Osteoblast (primary cell): ENCODE measurements around the gene OGDH. TPM values are rescaled to one million over a fixed set of nuclear protein-coding genes. Genes with fewer than 3 reads are reported as not detected.
A peak's percentile ranks its signal among the peaks of the same experiment; 100 is the strongest.

Source experiments
- DNase-seq: peaks from one replicate; pipeline ENCODE4 v3.0.0; 2011; ENCODE audit warnings: low spot score, mixed read lengths; ENCODE audit not compliant: insufficient read length; ENCODE audit errors: missing footprints
- H2AFZ ChIP-seq: 2 replicates; pipeline ENCODE4 v1.6.0; 2011; ENCODE audit warnings: mild to moderate bottlenecking, low read length
- H3K27ac ChIP-seq: 2 replicates; pipeline ENCODE4 v1.5.1; 2011; ENCODE audit warnings: mild to moderate bottlenecking, low read depth, low read length, moderate library complexity
- H3K27me3 ChIP-seq: 2 replicates; pipeline ENCODE4 v1.6.0; 2012; ENCODE audit warnings: mild to moderate bottlenecking, control low read depth, inconsistent platforms, low read length, moderate library complexity; ENCODE audit not compliant: insufficient read depth
- H3K36me3 ChIP-seq: 2 replicates; pipeline ENCODE4 v1.5.1; 2011; ENCODE audit warnings: mild to moderate bottlenecking, low read length, control low read depth, moderate library complexity; ENCODE audit not compliant: insufficient read depth
- H3K4me1 ChIP-seq: 2 replicates; pipeline ENCODE4 v1.5.1; 2011; ENCODE audit warnings: mild to moderate bottlenecking, low read length, control low read depth, moderate library complexity; ENCODE audit not compliant: insufficient read depth
- H3K4me2 ChIP-seq: 2 replicates; pipeline ENCODE4 v1.6.0; 2011; ENCODE audit warnings: mild to moderate bottlenecking, low read length; ENCODE audit not compliant: insufficient read depth
- H3K4me3 ChIP-seq: fragments of 200-600 bp; sonication (generic); 3 replicates; pipeline ENCODE4 v1.5.1; 2012; ENCODE audit warnings: mild to moderate bottlenecking, low read length, inconsistent platforms; ENCODE audit not compliant: insufficient read depth
- H3K79me2 ChIP-seq: 2 replicates; pipeline ENCODE4 v1.6.0; 2012; ENCODE audit warnings: mild to moderate bottlenecking, low read length, control low read depth, inconsistent platforms; ENCODE audit not compliant: insufficient read depth
- H3K9me3 ChIP-seq: 2 replicates; pipeline ENCODE4 v1.5.1; 2011; ENCODE audit warnings: low read depth, low read length, control low read depth
- H4K20me1 ChIP-seq: 2 replicates; pipeline ENCODE4 v1.6.0; 2012; ENCODE audit warnings: mild to moderate bottlenecking, low read length, control low read depth; ENCODE audit not compliant: insufficient read depth
- total RNA-seq: library from RNA; depleted of rRNA; stranded (reverse); fragments of >200 nt; gene quantifications from 2 replicates; pipeline ENCODE4 v1.2.3, GENCODE V29; 2012
- TF ChIP-seq, protein P1 (sequence below): IDR thresholded peaks from 2 replicates; pipeline ENCODE4 v1.5.1; 2011; ENCODE audit warnings: mild to moderate bottlenecking, low read depth, low read length, moderate library complexity; ENCODE audit errors: extremely low read depth

Gene OGDH
- total RNA-seq, 1 donor, result 64.4 TPM

DNA sequence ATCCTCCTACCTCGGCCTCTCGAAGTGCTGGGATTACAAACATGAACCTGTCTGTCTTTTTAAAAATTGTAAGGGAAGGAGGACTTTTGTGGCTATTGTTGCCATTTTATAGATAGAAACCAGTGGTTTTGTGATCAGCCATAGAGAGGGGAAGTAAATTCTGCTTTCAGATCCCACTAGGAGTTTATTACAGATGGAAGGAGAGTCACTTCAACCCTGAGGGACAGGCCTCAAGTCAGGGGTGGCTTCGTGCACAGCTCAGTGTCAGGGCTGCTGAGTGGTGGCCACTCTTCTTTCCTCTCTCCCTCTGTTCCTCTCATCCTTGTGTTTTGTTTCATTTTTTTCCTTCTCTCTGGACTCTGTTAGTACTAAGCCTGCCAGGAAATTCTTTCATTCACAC, 60.8 kb downstream of the OGDH start:
- peaks cover 4% of the 10 kb centered on the region for H3K79me2 ChIP-seq
- H3K4me3 ChIP-seq, result no peak overlapping the region
- H3K27ac ChIP-seq, result no peak overlapping the region
- no peaks in the 10 kb centered on the region for H3K27me3 ChIP-seq
- no peaks in the 10 kb centered on the region for H4K20me1 ChIP-seq
- no peaks in the 10 kb centered on the region for H3K9me3 ChIP-seq
- peaks cover 18% of the 10 kb centered on the region for H3K4me1 ChIP-seq
- TF ChIP-seq, protein P1, sequence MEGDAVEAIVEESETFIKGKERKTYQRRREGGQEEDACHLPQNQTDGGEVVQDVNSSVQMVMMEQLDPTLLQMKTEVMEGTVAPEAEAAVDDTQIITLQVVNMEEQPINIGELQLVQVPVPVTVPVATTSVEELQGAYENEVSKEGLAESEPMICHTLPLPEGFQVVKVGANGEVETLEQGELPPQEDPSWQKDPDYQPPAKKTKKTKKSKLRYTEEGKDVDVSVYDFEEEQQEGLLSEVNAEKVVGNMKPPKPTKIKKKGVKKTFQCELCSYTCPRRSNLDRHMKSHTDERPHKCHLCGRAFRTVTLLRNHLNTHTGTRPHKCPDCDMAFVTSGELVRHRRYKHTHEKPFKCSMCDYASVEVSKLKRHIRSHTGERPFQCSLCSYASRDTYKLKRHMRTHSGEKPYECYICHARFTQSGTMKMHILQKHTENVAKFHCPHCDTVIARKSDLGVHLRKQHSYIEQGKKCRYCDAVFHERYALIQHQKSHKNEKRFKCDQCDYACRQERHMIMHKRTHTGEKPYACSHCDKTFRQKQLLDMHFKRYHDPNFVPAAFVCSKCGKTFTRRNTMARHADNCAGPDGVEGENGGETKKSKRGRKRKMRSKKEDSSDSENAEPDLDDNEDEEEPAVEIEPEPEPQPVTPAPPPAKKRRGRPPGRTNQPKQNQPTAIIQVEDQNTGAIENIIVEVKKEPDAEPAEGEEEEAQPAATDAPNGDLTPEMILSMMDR, result no peak
- H2AFZ ChIP-seq, result no peak overlapping the region
- no peak for DNase-seq
- H3K36me3 ChIP-seq, result peaks cover 34% of the 10 kb centered on the region
- H3K4me2 ChIP-seq, result no peak overlapping the region

DNA sequence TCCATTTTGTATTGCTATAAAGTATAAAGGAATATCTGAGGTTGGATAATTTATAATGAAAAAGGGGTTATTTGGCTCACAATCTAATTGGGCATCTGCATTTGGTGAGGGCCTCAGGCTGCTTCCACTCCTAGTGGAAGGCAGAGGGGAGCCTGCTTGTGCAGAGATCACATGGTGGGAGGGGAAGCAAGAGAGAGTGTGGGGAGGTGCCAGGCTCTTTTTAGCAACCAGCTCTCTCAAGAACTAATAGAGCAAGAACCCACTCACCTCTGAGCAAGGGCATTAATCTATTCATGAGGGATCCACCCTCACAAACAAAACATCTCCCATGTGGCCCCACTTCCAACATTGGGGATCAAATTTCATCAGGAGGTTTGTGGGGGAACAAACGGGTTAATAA, 64.6 kb downstream of the OGDH start:
- H3K36me3 ChIP-seq, result peaks cover 53% of the 10 kb centered on the region
- H3K27ac ChIP-seq, result no peak overlapping the region
- no peaks in the 10 kb centered on the region for H3K9me3 ChIP-seq
- no peak overlapping the region for H3K4me2 ChIP-seq
- peaks cover under 1% of the 10 kb centered on the region for H3K4me1 ChIP-seq
- H3K27me3 ChIP-seq, result no peaks in the 10 kb centered on the region
- H2AFZ ChIP-seq, result no peak overlapping the region
- no peaks in the 10 kb centered on the region for H3K79me2 ChIP-seq
- no peaks in the 10 kb centered on the region for H4K20me1 ChIP-seq
- no peak overlapping the region for H3K4me3 ChIP-seq
- TF ChIP-seq, protein P1, result no peak
- DNase-seq, result peak; percentile 57

DNA sequence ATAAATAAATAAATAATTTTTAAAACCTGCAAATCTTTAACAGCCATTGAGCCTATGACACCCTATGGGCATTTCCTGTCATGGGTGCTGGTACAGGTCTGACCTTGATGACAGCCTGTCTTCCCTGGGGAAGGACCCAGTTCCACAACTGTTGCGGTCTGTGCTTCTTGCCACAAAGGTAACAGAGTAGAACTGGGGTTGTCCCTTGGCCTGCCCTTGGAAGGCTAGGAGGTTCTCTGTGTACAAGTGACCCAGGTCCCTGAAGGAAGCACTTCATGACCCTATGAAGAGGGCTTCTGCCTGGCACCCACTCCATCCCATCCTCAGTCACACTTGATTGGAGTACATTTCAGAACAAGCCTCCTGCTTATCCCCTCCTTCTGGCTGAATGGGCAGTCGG, 66.9 kb downstream of the OGDH start:
- H3K4me2 ChIP-seq, result no peak overlapping the region
- H3K27me3 ChIP-seq, result no peaks in the 10 kb centered on the region
- TF ChIP-seq, protein P1, result no peak
- peaks cover 35% of the 10 kb centered on the region for H3K36me3 ChIP-seq
- no peak overlapping the region for H3K27ac ChIP-seq
- H3K4me1 ChIP-seq, result peaks cover 6% of the 10 kb centered on the region
- no peak overlapping the region for H3K4me3 ChIP-seq
- no peak overlapping the region for H2AFZ ChIP-seq
- no peaks in the 10 kb centered on the region for H3K79me2 ChIP-seq
- no peak for DNase-seq
- no peaks in the 10 kb centered on the region for H3K9me3 ChIP-seq
- no peaks in the 10 kb centered on the region for H4K20me1 ChIP-seq

DNA sequence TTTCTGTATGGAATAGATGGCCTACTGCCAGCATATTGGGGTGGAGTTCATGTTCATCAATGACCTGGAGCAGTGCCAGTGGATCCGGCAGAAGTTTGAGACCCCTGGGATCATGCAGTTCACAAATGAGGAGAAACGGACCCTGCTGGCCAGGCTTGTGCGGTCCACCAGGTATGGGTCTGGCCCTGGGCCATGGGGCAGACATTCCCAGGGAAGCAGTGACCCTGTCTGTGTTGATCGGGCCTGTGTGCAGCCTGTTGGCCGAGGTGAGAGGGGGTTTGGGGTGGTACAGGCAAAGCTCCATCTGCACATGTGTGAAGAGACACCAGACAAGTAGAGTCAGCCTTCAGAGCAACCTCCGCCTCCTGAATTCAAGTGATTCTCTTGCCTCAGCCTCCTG, 67.3 kb downstream of the OGDH start:
- no peaks in the 10 kb centered on the region for H3K9me3 ChIP-seq
- TF ChIP-seq, protein P1, result no peak
- H2AFZ ChIP-seq, result no peak overlapping the region
- no peaks in the 10 kb centered on the region for H3K27me3 ChIP-seq
- H3K27ac ChIP-seq, result no peak overlapping the region
- no peaks in the 10 kb centered on the region for H4K20me1 ChIP-seq
- DNase-seq, result no peak
- no peaks in the 10 kb centered on the region for H3K79me2 ChIP-seq
- H3K4me2 ChIP-seq, result no peak overlapping the region
- peaks cover 31% of the 10 kb centered on the region for H3K36me3 ChIP-seq
- peaks cover 10% of the 10 kb centered on the region for H3K4me1 ChIP-seq
- no peak overlapping the region for H3K4me3 ChIP-seq
